WTC11 (cell line): ENCODE results near the gene PWP1. TPM values are rescaled to one million over a fixed set of nuclear protein-coding genes. Genes with fewer than 3 reads are reported as not detected.

Experiments used
- ATAC-seq: fragments of 200-7000 bp; cut with Tn5 transposase; 2 replicates; pipeline ENCODE4 v1.10.0; 2021; ENCODE audit warnings: mild to moderate bottlenecking, moderate library complexity
- CTCF ChIA-PET: fragments of 300-600 bp; sonication (Branson Sonifier 250); formaldehyde crosslinking; loops from one replicate; lab custom pipeline; 2021; ENCODE audit warnings: antibody characterized with exemption; lab: Charles Lee
- POLR2A ChIA-PET: fragments of 350-600 bp; sonication (Branson Sonifier 250); formaldehyde crosslinking; loops from one replicate; lab custom pipeline; 2021; ENCODE audit warnings: antibody characterized with exemption; lab: Charles Lee
- DNase-seq: peaks from one replicate; pipeline ENCODE4 v3.0.0; 2021; ENCODE audit warnings: low spot score
- H3K27ac Mint-ChIP-seq: 2 replicates; pipeline ENCODE4 v1.8.0; 2021; ENCODE audit warnings: mixed read lengths
- H3K27me3 Mint-ChIP-seq: 2 replicates; pipeline ENCODE4 v1.8.0; 2021; ENCODE audit warnings: low read depth, mild to moderate bottlenecking, moderate library complexity, mixed read lengths
- H3K36me3 Mint-ChIP-seq: 2 replicates; pipeline ENCODE4 v1.8.0; 2021; ENCODE audit warnings: mixed read lengths
- H3K4me1 Mint-ChIP-seq: 2 replicates; pipeline ENCODE4 v1.8.0; 2022; ENCODE audit warnings: mixed read lengths
- H3K4me3 Mint-ChIP-seq: 2 replicates; pipeline ENCODE4 v1.8.0; 2021; ENCODE audit warnings: mild to moderate bottlenecking, moderate library complexity, mixed read lengths
- H3K9me3 Mint-ChIP-seq: 2 replicates; pipeline ENCODE4 v1.8.0; 2021; ENCODE audit warnings: mixed read lengths
- AFF4 ChIP-seq: sonication (generic); formaldehyde crosslinking; IDR thresholded peaks from 2 replicates; pipeline ENCODE4 v1.8.1; 2023; ENCODE audit warnings: mild to moderate bottlenecking, missing genetic modification reagents, borderline replicate concordance
- FOXP1 ChIP-seq: sonication (generic); formaldehyde crosslinking; IDR thresholded peaks from 2 replicates; pipeline ENCODE4 v1.8.0; 2022; ENCODE audit warnings: missing genetic modification reagents, mild to moderate bottlenecking, moderate library complexity, borderline replicate concordance
- KAT7 ChIP-seq: sonication (generic); formaldehyde crosslinking; IDR thresholded peaks from 2 replicates; pipeline ENCODE4 v1.8.1; 2023; ENCODE audit warnings: missing genetic modification reagents, mild to moderate bottlenecking, borderline replicate concordance
- SOX15 ChIP-seq: fragments of 250-450 bp; sonication (Bioruptor Pico); IDR thresholded peaks from 2 replicates; pipeline ENCODE4 v1.9.0; 2021; ENCODE audit warnings: mild to moderate bottlenecking
- ZNF138 ChIP-seq: sonication (generic); formaldehyde crosslinking; conservative IDR thresholded peaks from 2 replicates; pipeline ENCODE4 v1.8.1; 2022; ENCODE audit warnings: mild to moderate bottlenecking, moderate library complexity, missing genetic modification reagents
- ZNF232 ChIP-seq: sonication (generic); formaldehyde crosslinking; IDR thresholded peaks from 2 replicates; pipeline ENCODE4 v1.8.0; 2022; ENCODE audit warnings: mild to moderate bottlenecking, missing genetic modification reagents
- ZNF263 ChIP-seq: sonication (generic); formaldehyde crosslinking; IDR thresholded peaks from 2 replicates; pipeline ENCODE4 v1.8.1; 2022; ENCODE audit warnings: low read depth, mild to moderate bottlenecking, moderate library complexity, missing genetic modification reagents
- ZNF416 ChIP-seq: fragments of 250-450 bp; sonication (Bioruptor Pico); IDR thresholded peaks from 2 replicates; pipeline ENCODE4 v1.9.0; 2021; ENCODE audit warnings: mild to moderate bottlenecking, inconsistent platforms
- ZNF512 ChIP-seq: sonication (generic); formaldehyde crosslinking; IDR thresholded peaks from 2 replicates; pipeline ENCODE4 v1.8.1; 2022; ENCODE audit warnings: missing genetic modification reagents, borderline replicate concordance
- ZNF671 ChIP-seq: fragments of 250-450 bp; sonication (Bioruptor Pico); IDR thresholded peaks from 2 replicates; pipeline ENCODE4 v1.8.0; 2021; ENCODE audit warnings: mild to moderate bottlenecking
- total RNA-seq: library from RNA; stranded (reverse); gene quantifications from 3 replicates; pipeline ENCODE4 v1.2.3, GENCODE V29; 2021
- TF ChIP-seq, protein P1 (sequence below): sonication (generic); formaldehyde crosslinking; IDR thresholded peaks from 2 replicates; pipeline ENCODE4 v1.8.0; 2022; ENCODE audit warnings: mild to moderate bottlenecking, missing genetic modification reagents
- TF ChIP-seq, protein P2 (sequence below): sonication (generic); formaldehyde crosslinking; IDR thresholded peaks from 2 replicates; pipeline ENCODE4 v1.8.1; 2023; ENCODE audit warnings: mild to moderate bottlenecking, missing genetic modification reagents
- TF ChIP-seq, protein P3 (sequence below): sonication (generic); formaldehyde crosslinking; IDR thresholded peaks from 2 replicates; pipeline ENCODE4 v1.8.0; 2022; ENCODE audit warnings: missing genetic modification reagents
- TF ChIP-seq, protein P4 (sequence below): sonication (generic); formaldehyde crosslinking; IDR thresholded peaks from 2 replicates; pipeline ENCODE4 v1.8.1; 2023; ENCODE audit warnings: mild to moderate bottlenecking, missing genetic modification reagents, moderate library complexity
- TF ChIP-seq, protein P5 (sequence below): fragments of 250-450 bp; sonication (Bioruptor Pico); IDR thresholded peaks from 2 replicates; pipeline ENCODE4 v1.9.0; 2021; ENCODE audit warnings: mild to moderate bottlenecking
- TF ChIP-seq, protein P6 (sequence below): sonication (generic); formaldehyde crosslinking; IDR thresholded peaks from 2 replicates; pipeline ENCODE4 v1.8.1; 2022; ENCODE audit warnings: mild to moderate bottlenecking, moderate library complexity, missing genetic modification reagents
- TF ChIP-seq, protein P7 (sequence below): fragments of 200-600 bp; IDR thresholded peaks from 2 replicates; pipeline ENCODE4 v1.8.0; 2022; ENCODE audit warnings: antibody characterized with exemption

PWP1 gene
- total RNA-seq, 1 experiment from 2014 or later = 54.2 TPM

DNA sequence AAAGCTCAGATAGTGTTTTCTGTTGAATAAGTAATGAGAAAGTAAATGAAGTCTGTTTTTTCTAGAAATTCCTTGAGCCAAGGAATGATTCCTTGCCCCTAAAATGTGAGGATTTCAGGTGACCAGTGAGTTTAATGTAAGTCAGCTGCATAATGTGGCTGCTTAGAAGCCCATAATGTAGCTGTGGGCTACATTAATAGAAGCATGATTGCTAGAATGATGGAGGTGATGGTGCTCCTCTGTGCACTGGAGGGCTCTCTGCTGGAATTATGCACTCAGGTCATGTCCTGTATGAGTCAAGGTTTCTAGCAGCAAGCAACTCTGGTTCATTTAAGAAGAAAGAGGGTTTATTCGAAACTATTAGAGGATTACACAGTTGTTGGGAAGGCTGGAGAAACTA lies 19.6 kb upstream of the PWP1 start:
- H3K9me3 Mint-ChIP-seq = no peaks in the 10 kb centered on the region
- POLR2A ChIA-PET = no interaction called here
- CTCF ChIA-PET = interaction anchor here (0.6 to 3.5 kb wide), 3 partner anchors 10 to 263 kb away, joined by 3 to 18 read pairs (median 3); no protein-coding TSS in a partner anchor
- DNase-seq (no peak), ATAC-seq (no peak)
- no peak overlapping the region for H3K4me3 Mint-ChIP-seq
- H3K4me1 Mint-ChIP-seq = peaks cover 50% of the 10 kb centered on the region
- H3K27ac Mint-ChIP-seq = no peak overlapping the region
- no peaks in the 10 kb centered on the region for H3K36me3 Mint-ChIP-seq
- 0 out of 2 replicates have a peak, but pooled peaks cover 3% of the 10 kb centered on the region for H3K27me3 Mint-ChIP-seq
- TF ChIP-seq, protein P1, sequence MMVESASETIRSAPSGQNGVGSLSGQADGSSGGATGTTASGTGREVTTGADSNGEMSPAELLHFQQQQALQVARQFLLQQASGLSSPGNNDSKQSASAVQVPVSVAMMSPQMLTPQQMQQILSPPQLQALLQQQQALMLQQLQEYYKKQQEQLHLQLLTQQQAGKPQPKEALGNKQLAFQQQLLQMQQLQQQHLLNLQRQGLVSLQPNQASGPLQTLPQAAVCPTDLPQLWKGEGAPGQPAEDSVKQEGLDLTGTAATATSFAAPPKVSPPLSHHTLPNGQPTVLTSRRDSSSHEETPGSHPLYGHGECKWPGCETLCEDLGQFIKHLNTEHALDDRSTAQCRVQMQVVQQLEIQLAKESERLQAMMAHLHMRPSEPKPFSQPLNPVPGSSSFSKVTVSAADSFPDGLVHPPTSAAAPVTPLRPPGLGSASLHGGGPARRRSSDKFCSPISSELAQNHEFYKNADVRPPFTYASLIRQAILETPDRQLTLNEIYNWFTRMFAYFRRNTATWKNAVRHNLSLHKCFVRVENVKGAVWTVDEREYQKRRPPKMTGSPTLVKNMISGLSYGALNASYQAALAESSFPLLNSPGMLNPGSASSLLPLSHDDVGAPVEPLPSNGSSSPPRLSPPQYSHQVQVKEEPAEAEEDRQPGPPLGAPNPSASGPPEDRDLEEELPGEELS (CRISPR knock-in tag) = no peak
- TF ChIP-seq ZNF138 (CRISPR knock-in tag) (no peak), AFF4 (no peak), ZNF416 (CRISPR knock-in tag) (no peak), KAT7 (CRISPR knock-in tag) (no peak), ZNF232 (no peak), ZNF671 (CRISPR knock-in tag) (no peak), ZNF263 (CRISPR knock-in tag) (no peak), ZNF512 (CRISPR knock-in tag) (no peak), SOX15 (no peak), FOXP1 (CRISPR knock-in tag) (no peak)
- TF ChIP-seq, protein P2, sequence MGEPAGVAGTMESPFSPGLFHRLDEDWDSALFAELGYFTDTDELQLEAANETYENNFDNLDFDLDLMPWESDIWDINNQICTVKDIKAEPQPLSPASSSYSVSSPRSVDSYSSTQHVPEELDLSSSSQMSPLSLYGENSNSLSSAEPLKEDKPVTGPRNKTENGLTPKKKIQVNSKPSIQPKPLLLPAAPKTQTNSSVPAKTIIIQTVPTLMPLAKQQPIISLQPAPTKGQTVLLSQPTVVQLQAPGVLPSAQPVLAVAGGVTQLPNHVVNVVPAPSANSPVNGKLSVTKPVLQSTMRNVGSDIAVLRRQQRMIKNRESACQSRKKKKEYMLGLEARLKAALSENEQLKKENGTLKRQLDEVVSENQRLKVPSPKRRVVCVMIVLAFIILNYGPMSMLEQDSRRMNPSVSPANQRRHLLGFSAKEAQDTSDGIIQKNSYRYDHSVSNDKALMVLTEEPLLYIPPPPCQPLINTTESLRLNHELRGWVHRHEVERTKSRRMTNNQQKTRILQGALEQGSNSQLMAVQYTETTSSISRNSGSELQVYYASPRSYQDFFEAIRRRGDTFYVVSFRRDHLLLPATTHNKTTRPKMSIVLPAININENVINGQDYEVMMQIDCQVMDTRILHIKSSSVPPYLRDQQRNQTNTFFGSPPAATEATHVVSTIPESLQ = no peak
- TF ChIP-seq, protein P3, sequence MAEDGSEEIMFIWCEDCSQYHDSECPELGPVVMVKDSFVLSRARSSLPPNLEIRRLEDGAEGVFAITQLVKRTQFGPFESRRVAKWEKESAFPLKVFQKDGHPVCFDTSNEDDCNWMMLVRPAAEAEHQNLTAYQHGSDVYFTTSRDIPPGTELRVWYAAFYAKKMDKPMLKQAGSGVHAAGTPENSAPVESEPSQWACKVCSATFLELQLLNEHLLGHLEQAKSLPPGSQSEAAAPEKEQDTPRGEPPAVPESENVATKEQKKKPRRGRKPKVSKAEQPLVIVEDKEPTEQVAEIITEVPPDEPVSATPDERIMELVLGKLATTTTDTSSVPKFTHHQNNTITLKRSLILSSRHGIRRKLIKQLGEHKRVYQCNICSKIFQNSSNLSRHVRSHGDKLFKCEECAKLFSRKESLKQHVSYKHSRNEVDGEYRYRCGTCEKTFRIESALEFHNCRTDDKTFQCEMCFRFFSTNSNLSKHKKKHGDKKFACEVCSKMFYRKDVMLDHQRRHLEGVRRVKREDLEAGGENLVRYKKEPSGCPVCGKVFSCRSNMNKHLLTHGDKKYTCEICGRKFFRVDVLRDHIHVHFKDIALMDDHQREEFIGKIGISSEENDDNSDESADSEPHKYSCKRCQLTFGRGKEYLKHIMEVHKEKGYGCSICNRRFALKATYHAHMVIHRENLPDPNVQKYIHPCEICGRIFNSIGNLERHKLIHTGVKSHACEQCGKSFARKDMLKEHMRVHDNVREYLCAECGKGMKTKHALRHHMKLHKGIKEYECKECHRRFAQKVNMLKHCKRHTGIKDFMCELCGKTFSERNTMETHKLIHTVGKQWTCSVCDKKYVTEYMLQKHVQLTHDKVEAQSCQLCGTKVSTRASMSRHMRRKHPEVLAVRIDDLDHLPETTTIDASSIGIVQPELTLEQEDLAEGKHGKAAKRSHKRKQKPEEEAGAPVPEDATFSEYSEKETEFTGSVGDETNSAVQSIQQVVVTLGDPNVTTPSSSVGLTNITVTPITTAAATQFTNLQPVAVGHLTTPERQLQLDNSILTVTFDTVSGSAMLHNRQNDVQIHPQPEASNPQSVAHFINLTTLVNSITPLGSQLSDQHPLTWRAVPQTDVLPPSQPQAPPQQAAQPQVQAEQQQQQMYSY (CRISPR knock-in tag) = no peak
- TF ChIP-seq, protein P4, sequence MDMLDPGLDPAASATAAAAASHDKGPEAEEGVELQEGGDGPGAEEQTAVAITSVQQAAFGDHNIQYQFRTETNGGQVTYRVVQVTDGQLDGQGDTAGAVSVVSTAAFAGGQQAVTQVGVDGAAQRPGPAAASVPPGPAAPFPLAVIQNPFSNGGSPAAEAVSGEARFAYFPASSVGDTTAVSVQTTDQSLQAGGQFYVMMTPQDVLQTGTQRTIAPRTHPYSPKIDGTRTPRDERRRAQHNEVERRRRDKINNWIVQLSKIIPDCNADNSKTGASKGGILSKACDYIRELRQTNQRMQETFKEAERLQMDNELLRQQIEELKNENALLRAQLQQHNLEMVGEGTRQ (CRISPR knock-in tag) = no peak
- TF ChIP-seq, protein P5, sequence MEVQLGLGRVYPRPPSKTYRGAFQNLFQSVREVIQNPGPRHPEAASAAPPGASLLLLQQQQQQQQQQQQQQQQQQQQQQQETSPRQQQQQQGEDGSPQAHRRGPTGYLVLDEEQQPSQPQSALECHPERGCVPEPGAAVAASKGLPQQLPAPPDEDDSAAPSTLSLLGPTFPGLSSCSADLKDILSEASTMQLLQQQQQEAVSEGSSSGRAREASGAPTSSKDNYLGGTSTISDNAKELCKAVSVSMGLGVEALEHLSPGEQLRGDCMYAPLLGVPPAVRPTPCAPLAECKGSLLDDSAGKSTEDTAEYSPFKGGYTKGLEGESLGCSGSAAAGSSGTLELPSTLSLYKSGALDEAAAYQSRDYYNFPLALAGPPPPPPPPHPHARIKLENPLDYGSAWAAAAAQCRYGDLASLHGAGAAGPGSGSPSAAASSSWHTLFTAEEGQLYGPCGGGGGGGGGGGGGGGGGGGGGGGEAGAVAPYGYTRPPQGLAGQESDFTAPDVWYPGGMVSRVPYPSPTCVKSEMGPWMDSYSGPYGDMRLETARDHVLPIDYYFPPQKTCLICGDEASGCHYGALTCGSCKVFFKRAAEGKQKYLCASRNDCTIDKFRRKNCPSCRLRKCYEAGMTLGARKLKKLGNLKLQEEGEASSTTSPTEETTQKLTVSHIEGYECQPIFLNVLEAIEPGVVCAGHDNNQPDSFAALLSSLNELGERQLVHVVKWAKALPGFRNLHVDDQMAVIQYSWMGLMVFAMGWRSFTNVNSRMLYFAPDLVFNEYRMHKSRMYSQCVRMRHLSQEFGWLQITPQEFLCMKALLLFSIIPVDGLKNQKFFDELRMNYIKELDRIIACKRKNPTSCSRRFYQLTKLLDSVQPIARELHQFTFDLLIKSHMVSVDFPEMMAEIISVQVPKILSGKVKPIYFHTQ (CRISPR knock-in tag) = no peak
- TF ChIP-seq, protein P6, sequence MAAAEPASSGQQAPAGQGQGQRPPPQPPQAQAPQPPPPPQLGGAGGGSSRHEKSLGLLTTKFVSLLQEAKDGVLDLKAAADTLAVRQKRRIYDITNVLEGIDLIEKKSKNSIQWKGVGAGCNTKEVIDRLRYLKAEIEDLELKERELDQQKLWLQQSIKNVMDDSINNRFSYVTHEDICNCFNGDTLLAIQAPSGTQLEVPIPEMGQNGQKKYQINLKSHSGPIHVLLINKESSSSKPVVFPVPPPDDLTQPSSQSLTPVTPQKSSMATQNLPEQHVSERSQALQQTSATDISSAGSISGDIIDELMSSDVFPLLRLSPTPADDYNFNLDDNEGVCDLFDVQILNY (CRISPR knock-in tag) = no peak
- TF ChIP-seq, protein P7, sequence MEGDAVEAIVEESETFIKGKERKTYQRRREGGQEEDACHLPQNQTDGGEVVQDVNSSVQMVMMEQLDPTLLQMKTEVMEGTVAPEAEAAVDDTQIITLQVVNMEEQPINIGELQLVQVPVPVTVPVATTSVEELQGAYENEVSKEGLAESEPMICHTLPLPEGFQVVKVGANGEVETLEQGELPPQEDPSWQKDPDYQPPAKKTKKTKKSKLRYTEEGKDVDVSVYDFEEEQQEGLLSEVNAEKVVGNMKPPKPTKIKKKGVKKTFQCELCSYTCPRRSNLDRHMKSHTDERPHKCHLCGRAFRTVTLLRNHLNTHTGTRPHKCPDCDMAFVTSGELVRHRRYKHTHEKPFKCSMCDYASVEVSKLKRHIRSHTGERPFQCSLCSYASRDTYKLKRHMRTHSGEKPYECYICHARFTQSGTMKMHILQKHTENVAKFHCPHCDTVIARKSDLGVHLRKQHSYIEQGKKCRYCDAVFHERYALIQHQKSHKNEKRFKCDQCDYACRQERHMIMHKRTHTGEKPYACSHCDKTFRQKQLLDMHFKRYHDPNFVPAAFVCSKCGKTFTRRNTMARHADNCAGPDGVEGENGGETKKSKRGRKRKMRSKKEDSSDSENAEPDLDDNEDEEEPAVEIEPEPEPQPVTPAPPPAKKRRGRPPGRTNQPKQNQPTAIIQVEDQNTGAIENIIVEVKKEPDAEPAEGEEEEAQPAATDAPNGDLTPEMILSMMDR = no peak
